ENCODE data around the gene ALDH5A1.

Gene ALDH5A1

GRCh38 chr6:24569811-24570210 lies 75.0 kb downstream of the ALDH5A1 start:
- no peak for DNase-seq (ENCODE audit: low spot score)

- no peak for DNase-seq (ENCODE audit: low spot score)
Measured at GRCh38 chr6:24571361-24571760, 76.6 kb downstream of the ALDH5A1 start.

- DNase-seq (ENCODE audit: low spot score): no peak
Measured at GRCh38 chr6:24574809-24575208, 80.0 kb downstream of the ALDH5A1 start.

GRCh38 chr6:24576447-24576846 lies 81.7 kb downstream of the ALDH5A1 start:
- no peak for DNase-seq (ENCODE audit: low spot score)

- peak; percentile 51 for DNase-seq (ENCODE audit: low spot score)
Measured at GRCh38 chr6:24581084-24581669, 86.4 kb downstream of the ALDH5A1 start.

- DNase-seq (ENCODE audit: low spot score): peak; percentile 32
Measured at GRCh38 chr6:24583463-24584381, 89.0 kb downstream of the ALDH5A1 start.

- DNase-seq (ENCODE audit: low spot score): no peak
Measured at GRCh38 chr6:24584382-24584720, 89.6 kb downstream of the ALDH5A1 start.
